ENCODE measurements around the gene PRR36. TPM values are rescaled to one million over a fixed set of nuclear protein-coding genes. Genes with fewer than 3 reads are reported as not detected.

PRR36 gene
- total RNA-seq, 1 experiment from 2014 or later: not detected

DNA sequence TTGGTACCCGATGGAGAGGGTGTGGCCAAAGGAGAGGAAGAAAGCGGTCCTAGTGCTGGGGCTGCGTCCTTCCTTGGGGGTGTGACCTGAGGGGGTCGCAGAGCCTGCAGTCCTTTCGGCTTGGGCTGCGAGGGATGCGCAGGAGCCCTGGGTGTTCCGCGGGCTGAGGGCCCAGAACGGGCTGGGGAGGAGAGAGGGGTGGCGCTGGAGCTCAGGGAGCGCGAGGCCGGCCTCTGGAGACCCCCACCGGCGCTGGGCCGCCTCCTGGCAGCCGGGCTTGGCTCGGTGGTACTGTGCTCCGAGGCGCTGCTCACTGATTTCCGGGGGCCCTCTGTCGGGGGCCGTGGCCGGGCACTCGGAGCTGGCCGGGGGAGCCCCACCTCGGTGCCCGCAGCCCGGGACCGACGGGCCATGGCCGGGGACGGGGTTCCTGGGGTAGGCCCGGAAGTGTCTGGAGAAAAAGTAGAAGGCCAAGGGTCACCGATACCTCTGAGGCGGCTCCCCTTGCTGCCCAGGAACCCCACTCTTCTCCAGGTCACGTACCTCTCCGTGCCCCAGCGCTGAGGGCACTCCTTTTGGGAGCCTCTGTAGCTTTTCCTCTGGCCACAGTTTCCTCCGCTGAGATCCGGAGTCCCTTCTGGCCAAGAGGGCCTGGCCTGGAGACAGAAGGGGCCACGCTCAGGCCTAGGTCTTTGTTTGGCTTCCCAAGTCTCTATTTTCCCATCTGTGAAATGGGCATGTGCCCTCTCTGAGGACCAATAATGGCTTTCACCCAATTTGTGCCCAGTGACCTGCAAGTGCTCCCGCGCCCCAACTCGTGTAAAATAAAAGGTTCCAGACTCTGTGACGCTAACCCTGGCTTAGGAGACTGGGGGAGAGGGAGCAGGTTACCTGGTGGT lies 1.6 kb downstream of the PRR36 start:
- no peak for DNase-seq (ENCODE audit: low spot score)

DNA sequence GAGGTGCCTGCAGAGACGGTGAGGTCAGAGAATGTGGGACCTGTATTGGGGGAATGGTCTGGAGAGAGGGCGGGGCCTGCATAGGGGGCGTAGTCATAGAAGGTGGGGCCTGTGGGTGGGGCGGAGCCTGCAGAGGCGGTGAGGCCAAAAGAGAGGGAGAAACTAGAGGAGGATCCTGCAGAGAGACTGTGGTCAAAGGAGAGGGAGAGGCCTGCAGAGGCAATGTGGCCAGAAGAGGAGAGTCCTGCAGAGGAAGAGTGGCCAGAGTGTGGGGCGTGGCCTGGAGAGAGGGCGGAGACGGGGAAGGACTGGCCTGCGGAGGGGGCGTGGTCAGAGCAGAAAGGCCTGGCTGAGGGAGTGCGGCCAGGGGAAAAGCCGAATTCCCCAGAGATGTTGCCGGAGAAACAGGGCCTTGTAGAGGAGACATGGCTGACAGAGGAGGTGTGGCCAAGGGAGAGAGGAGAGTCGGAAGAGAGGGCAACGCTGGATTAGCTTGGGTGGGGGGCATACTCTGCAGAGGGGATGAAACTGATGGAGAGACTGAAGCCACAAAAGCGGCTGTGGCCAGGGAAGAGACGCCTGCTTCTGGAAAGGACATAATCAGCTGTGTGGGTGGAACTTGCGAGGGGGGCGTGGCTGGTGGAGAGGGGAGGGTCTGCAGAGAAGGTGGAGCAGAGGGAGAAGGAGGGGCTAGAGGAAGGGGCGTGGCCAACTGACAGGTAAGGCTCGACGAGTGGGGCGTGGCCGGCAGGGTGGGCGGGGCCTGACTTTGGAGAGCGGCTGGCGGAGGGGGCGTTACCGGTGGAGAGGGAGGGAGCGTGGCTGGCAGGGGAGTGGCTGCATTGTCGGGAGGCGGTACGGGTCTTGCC lies 2.5 kb downstream of the PRR36 start:
- peak; percentile 89 for DNase-seq (ENCODE audit: low spot score)

DNA sequence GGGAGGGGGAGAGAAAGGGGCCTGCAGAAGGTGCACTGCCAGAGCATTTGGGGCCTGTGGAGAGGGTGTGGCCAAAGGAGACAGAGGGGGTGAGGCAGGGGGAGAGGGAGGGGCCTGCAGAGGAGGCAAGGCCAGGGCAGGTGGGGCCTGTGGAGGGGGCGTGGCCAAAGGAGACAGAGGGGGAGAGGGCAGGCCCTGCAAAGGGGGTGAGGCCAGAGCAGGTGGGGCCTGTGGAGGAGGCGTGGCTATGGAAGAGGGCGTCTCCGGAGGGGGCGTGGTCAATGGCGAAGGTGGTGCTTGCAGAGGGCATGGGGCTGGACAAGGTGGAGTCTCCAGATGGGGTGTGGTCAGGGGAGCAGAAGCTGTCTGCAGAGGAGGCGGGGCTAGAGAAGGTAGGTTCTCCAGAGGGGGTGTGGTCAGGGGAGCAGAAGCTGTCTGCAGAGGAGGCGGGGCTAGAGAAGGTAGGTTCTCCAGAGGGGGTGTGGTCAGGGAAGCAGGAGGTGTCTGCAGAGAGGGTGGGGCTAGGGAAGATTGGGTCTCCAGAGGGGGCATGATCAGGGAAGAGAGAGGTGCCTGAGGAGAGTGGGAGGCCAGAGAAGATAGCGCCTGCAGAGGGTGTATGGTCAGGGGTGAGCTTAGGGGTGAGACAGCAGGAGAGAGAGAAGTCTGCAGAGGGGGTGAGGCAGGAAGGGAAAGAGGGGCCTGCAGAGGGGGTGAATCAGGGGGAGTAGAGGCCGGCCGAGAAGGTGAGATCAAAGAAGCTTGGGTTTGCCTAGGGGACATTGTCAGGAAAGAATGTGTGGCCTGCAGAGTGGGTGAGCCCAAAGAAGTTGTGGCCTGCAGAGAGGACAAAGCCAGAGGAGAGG lies 3.4 kb downstream of the PRR36 start:
- DNase-seq (ENCODE audit: low spot score): peak; percentile 69

DNA sequence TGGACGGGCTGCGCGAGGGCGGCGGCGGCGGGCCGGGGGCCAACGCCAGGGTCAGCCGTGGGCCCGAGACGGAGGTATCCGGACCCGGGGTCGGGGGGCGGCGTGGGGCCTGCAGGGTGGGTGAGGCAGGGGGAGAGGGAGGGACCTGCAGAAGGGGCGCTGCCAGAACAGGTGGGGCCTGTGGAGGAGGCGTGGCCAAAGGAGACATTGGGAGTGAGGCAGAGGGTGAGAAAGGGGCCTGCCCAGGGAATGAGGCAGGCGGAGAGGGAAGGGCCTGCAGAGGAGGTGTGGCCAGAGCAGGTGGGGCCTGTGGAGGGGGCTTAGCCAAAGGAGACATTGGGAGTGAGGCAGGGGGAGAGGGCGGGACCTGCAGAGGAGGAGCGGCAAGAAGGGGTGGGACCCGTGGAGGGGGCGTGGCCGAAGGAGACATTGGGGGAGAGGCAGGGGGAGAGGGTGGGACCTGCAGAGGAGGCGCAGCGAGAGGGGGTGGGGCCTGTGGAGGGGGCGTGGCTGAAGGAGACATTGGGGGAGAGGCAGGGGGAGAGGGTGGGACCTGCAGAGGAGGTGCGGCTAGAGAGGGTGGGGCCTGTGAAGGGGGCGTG lies 4.2 kb downstream of the PRR36 start:
- DNase-seq (ENCODE audit: low spot score): peak; percentile 60

DNA sequence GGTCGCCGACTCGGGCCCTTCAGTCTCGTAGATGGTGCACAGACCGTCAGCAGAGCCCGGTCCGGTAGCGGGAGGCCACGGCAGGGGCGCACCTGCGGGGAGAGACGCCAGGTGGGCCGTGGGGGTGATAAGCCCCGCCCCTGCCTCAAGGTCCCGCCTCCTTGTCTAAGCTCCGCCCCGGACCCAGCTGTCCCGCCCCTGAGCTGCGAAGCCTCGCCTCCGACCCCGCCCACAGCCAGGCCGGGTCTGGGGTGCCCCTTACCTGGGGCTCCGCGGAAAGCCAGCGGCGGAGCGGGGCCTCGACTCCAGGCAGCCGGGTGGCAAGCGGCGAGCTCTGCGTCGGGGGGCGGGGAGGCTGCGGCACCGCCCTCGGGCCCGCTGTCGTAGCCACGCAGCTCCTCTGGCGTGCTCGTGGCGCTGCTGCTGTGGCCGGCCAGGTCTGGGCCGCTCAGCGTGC lies 4.7 kb downstream of the PRR36 start:
- DNase-seq (ENCODE audit: low spot score): no peak

- DNase-seq (ENCODE audit: low spot score): peak; percentile 71
Observed at GRCh38 chr19:7868671-7869452, 5.3 kb downstream of the PRR36 start.

- no peak for DNase-seq (ENCODE audit: low spot score)
Observed at GRCh38 chr19:7868326-7868670, 5.9 kb downstream of the PRR36 start.

- no peak for DNase-seq (ENCODE audit: low spot score)
Observed at GRCh38 chr19:7867092-7867844, 6.9 kb downstream of the PRR36 start.

DNA sequence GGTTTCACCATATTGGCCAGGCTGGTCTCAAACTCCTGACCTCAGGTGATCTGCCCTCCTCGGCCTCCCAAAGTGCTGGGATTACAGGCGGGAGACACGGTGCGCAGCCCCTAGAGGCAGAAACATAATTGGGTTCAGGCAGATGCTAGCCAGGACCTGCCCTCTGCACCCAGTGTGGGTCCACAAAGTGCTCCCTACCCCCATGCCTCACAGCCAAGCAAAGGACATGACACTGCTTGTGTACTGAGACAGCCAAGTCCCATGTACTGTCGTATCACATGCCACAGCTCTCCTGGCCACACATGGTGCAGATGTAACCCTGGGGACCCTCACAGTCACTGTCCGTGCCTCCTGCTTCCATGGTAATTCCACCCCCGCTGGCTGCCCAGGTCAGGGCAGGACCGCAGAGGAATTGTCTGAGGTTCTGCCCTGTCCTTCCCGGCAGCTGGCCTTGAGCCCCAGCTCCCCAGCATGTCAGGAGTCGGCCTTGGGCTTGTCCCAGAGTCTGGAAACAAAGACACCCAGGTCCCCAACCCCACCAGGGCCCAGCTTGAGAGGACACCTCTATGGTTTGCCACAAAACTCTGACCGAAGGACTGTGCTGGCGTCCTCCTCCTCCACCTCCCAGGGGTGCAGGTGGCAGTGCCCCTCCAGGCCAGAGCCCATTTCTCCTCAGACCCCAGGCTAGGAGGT lies 7.6 kb downstream of the PRR36 start:
- no peak for DNase-seq (ENCODE audit: low spot score)

DNA sequence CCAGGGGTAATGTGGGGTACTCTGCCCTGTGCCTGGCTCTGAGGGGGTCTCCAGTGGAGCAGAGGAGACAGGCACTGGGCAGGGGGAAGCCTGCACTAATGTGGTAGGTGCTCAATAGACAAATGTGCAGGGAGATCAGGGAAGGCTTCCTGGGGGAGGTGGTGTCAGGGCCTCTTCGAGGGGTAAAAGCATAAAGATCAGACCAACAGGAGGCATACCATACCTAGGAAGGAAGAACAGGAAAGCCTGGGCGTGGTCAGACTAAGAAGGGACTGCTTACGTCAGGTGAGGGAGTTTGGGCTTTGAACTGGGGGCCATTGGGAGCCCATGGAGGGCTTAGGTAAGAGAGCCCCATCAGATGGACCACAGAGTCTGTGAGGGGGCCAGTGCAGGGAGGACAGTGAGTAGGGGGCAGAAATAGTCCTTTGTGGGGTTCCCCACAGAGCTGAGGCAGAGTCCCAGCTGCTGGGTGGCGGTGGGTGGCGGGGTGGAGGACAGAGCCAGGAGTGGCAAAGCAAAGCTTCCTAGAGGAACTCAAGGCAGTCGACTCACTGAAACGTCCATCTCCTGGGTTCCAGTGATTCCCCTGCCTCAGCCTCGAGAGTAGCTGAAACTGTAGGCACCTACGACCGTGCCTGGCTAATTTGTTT lies 8.8 kb downstream of the PRR36 start:
- DNase-seq (ENCODE audit: low spot score): no peak

DNA sequence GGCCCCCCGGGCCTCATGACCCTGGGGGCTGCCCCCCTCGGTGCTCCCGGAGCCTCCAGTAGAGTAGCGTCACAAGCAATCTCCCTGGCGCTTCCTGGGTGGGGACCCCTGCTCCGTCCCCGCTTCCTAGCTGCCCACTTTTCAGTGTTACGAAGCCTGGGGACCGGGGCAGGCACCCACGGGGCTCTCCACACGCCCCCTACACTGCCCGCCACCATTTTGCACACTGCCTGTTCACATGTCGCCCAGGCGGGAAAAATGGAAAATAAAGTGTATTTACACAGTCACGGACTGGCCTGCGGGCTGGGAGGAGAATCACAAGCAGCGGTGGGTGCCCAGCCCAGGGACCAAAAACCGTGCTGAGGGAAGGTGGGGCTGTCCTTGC lies 9.5 kb downstream of the PRR36 start:
- DNase-seq (ENCODE audit: low spot score): no peak

GRCh38 chr19:7863971-7864689 lies 10.1 kb downstream of the PRR36 start:
- no peak for DNase-seq (ENCODE audit: low spot score)

- no peak for DNase-seq (ENCODE audit: low spot score)
Observed at GRCh38 chr19:7863157-7863970, 10.8 kb downstream of the PRR36 start.

- DNase-seq (ENCODE audit: low spot score): no peak
Observed at GRCh38 chr19:7862413-7862951, 11.7 kb downstream of the PRR36 start.

DNA sequence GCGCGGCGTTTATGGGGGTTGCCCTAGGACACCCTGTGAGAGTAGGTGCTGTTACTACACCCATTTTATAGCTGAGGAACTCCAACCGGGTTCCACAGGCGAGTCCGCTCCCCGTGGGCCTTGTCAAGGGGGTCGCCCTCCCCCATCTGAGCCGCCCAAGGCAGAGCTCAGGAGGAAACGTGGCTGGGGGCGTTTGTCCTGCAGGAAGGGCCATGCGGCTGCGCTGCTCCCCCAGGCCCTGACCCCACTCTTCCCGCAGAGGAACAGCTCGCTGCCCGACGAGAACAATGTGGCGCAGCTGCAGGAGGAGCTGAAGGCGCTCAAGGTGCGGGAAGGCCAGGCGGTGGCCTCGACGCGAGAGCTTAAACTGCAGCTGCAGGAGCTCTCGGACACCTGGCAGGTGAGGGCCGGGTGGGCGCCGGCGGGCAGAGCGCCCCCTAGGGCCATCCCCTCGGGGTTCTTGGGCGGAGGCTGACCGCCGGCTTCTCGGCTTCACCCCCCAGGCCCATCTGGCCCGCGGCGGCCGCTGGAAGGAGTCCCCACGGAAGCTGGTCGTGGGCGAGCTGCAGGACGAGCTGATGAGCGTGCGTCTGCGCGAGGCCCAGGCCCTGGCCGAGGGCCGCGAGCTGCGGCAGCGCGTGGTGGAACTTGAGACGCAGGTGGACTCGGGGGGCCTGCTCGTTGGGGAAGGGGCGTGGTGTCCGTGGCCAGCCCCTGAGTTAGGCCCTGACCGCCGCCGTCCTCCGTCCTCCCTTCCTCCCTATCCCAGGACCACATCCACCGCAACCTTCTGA lies 12.4 kb downstream of the PRR36 start:
- DNase-seq (ENCODE audit: low spot score): no peak
